Stimulated activated CD4-positive, alpha-beta T cell treated with anti-CD3 and anti-CD28 coated beads, Interleukin-12 subunit alpha, Interleukin-12 subunit beta, amount 100 ng/mL, for 24 hours (primary cell): Measurements from ENCODE around the gene GRAMD1A.
"Not testable (repeated sequence)": the region's sequence is repeated elsewhere in the genome, so short reads cannot be mapped to it uniquely, and the experiment has no call there.

Experiments used
- DNase-seq, 2 experiments: peaks; one replicate each; pipeline ENCODE4 v3.0.0-alpha.2; 2020; ENCODE audit warnings: low read depth in 2 of 2

GRAMD1A gene

DNA sequence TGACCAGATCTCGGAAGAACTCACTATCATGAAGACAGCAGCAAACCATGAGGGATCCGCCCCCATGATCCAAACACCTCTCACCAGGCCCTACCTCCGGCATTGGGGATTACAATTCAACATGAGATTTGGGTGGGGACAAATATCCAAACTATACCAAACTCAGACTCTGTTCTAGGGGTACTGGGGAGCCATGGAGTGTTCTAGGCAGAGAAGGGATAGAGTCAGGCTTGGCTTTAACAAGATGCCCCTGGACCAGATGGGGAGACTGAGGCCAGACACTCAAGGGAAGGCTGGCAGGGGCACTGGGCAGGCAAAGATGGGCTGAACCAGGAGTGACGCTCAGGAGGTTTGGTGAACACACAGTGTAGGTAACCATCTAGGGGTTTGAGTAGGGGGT lies 18.3 kb downstream of the GRAMD1A start:
- no peak for DNase-seq

DNA sequence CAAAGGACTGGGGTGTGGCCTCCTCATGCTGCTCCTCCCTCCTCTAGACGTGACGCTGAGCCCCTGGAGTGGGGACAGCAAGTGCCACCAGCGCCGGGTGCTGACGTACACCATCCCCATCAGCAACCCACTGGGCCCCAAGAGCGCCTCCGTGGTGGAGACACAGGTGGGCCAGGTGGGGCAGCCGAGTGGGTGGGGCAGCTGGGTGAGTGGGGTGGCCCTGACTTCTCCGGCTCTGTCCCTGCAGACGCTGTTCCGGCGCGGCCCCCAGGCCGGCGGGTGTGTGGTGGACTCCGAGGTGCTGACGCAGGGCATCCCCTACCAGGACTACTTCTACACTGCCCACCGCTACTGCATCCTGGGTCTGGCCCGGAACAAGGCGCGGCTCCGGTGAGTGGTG lies 19.0 kb downstream of the GRAMD1A start:
- DNase-seq, result no peak

- DNase-seq, result no peak
Measured at GRCh38 chr19:35021016-35021415, 20.9 kb downstream of the GRAMD1A start.

GRCh38 chr19:35021596-35021995 lies 21.5 kb downstream of the GRAMD1A start:
- DNase-seq, result no peak

GRCh38 chr19:35022460-35022859 lies 22.3 kb downstream of the GRAMD1A start:
- no peak for DNase-seq

- no peak for DNase-seq
Measured at GRCh38 chr19:35023428-35023827, 23.3 kb downstream of the GRAMD1A start.

GRCh38 chr19:35024095-35024494 lies 24.0 kb downstream of the GRAMD1A start:
- DNase-seq, result no peak

DNA sequence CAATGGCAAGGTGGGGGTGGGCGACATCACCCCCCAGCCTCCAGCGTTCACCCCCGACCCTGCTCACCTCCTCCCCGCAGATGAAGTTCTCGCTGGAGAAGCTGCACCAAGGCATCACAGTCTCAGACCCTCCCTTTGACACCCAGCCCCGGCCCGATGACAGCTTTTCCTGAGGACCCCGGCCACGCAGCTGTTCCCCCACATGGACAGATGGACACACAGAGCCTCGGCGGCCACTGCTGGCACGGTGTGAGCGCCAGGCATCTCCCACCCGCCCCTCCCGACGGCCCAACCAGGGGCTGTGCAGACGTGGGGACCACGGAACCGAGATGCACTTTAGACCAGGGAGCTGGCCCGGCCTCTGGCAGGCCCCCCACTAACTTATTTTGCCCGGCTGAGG lies 25.8 kb downstream of the GRAMD1A start:
- no peak for DNase-seq

DNA sequence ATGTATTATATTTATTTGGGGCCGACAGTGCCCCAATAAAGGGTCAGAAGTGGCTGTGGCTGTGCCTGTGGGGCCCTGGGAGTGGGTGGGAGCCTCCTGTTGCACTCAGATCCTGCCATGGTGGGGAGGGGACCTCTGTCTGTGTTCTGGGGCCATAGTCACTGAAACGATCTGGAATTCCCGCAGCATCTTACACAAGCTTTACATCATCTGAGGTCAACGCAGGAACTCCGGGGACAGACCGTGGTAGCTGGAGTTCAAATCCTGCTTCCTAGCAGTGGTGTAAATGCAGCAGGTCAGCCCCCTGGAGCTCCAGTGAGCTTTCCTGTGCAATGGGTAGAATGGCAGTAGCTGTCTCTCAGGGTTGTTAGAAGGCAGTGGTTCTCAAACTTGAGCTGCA lies 26.3 kb downstream of the GRAMD1A start:
- no peak for DNase-seq

DNA sequence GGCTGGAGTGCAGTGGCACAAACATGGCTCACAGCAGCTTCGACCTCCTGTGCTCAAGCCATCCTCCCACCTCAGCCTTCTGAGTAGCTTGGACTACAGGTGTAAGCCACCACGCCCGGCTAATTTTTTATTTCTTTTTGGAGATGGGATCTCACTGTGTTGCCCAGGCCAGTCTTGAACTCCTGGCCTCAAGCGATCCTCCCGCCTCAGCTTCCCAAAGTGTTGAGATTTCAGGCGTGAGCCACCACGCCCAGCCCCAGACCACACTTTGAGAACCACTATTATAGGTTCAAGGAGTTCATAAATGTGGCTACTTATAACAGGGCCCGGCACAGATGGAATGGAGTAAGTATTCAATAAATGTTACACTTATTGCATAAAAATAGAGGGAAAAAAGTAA lies 26.9 kb downstream of the GRAMD1A start:
- no peak for DNase-seq

- no peak for DNase-seq
Measured at GRCh38 chr19:35027851-35028599, 27.9 kb downstream of the GRAMD1A start.

- DNase-seq, result not testable (repeated sequence)
Measured at GRCh38 chr19:35028600-35028885, 28.4 kb downstream of the GRAMD1A start.

DNA sequence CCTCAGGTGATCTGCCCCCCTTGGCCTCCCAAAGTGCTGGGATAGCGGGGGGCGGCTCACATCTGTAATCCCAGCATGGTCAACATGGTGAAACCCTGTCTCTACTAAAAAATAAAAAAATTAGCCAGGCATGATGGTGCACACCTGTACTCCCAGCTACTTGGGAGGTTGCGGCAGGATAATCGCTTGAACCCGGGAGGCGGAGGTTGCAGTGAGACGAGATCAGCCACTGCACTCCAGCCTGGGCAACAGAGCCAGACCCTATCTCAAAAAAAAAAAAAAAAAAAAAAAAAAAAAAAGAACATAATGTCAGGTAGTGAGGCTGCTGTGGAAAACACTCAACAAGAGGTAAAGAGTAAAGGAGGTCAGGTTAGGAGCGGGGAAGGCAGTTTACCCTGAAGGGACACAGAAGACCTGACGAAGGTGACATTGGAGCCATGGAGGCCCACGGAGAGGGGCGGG lies 29.2 kb downstream of the GRAMD1A start:
- not testable (repeated sequence) for DNase-seq

DNA sequence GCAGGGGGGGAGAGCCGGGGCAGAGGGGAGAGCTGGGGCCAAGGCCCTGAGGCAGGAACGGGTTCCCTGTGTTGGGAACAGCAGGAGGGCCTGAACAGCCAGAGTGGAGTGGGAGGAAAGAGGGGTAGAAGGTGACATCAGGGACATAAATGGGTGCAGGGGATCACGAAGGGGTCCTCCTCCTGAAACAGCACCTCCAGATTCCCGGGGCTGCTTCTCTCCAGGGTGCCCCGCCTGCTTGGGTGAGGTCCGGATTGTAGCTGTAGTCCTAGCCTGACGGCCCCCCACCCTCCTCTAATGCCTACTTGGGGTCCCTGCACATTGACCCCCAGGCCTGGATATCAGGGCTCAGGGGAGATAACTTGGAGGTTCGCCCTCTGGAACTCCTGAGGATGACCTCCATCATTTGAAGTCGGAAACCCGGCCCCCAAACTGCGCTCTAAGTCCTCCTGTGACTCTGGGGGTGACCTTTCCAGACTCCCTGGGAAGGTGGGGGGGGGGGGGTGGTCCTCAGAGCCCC lies 29.7 kb downstream of the GRAMD1A start:
- no peak for DNase-seq

DNA sequence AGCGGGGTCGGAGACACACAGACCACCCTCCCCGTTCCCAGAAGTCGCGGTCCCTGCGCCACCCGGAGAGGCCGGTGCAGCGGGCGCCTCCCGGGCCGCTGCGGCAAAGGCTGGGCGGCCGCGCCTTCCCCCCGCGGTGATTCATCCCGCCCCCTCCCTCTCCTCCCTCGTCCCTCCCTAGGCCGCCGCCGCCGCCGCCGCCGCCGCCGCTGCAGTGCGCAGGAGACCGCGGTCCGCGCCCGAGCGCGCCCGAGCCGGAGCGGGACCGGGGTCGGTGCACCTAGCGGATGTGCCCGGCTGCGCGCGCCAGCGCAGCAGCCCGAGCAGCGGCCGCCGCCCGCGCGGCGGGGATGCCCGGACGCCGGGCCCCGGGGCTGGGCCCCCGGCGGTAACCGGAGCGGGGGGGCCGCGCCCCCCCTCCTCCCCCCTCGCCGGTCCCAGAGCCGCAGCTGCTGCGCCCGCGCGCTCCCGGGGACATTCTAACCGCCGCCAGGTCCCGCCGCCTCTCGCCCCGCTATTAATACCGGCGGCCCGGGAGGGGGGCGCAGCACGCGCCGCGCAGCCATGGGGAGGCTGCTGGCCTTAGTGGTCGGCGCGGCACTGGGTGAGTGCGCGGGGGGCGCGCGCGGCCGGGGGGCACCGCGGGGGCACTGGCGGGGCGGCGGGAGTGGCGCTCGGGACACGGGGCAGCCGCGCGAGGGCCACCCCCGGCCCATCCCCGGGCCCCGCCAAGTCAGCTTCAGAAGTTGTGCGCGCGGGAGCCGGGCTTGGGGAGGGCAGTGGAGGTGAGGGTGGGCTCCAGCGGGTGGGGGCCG lies 30.3 kb downstream of the GRAMD1A start, which contains the start of gene SCN1B:
TSS of gene SCN1B (plus strand) at position 214 of the 815 bp plus-strand sequence. CDS start at position 565, 351 bp downstream.
- peak; percentile 40 to 67 for DNase-seq

DNA sequence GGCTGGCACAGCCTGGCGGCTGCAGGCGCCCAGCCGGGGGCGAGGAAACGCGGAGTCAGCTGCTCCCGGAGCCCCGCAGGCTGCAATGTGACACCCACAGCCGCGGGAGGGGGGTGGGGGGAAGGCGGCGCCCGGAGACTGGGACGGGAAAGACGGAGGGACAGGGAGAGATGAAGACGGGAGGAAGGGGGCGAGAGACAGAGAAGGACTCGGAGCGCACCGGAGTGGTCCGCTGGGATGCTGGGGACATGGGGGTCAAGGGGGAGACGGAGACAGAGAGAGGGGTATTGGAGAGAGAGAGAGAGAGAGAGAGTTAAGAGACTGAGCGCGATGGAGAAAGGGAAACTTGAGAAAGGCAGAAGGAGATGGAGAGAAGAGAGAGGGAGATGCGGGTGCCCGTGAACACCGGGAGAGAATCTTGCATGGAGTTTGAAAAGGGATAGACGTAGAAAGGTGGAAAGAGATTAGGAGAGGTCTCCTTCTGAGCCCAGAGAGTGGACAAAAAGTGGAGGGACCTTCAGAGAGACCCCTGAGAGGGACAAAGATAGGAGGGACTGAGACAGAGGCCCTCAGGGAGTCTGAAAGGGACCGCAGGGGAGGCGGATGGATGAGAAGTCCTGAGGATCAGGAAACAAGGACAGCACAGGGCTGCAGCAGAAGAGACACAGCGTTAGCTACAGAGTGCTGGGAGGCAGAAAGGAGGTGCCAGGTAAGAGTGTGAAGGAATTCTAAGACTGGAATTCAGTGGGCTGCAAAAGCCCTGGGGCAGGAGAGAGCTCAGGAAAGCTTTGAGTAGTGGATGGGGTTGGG lies 31.2 kb downstream of the GRAMD1A start:
- no peak for DNase-seq

GRCh38 chr19:35032356-35032865 lies 32.3 kb downstream of the GRAMD1A start:
- DNase-seq, result no peak

- no peak for DNase-seq
Measured at GRCh38 chr19:35033067-35034004, 33.2 kb downstream of the GRAMD1A start.

DNA sequence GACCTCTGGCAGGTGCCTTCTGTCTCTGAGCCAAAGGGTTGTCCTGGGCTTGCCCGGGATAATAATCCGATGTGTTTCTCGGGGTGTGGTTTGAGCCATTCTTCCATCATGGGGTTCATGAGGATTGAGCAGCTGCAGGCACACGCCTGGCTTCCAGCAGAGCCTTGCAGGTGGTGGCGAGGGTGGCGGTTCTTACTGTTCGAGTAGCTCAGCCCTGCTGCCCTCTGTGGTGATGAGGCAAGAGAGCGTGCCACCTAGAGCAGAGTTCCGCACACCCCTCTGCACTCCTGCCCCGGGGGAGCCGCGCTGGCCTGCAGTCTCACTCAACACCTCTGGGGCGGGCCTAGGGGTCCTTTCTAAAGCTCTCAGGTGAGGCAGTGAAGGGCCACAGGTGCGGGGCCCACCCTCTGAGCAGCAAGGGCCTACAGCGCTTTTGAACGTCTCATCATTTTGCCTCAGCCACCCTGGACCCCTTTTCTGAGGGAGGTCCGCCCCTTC lies 33.9 kb downstream of the GRAMD1A start:
- no peak for DNase-seq

DNA sequence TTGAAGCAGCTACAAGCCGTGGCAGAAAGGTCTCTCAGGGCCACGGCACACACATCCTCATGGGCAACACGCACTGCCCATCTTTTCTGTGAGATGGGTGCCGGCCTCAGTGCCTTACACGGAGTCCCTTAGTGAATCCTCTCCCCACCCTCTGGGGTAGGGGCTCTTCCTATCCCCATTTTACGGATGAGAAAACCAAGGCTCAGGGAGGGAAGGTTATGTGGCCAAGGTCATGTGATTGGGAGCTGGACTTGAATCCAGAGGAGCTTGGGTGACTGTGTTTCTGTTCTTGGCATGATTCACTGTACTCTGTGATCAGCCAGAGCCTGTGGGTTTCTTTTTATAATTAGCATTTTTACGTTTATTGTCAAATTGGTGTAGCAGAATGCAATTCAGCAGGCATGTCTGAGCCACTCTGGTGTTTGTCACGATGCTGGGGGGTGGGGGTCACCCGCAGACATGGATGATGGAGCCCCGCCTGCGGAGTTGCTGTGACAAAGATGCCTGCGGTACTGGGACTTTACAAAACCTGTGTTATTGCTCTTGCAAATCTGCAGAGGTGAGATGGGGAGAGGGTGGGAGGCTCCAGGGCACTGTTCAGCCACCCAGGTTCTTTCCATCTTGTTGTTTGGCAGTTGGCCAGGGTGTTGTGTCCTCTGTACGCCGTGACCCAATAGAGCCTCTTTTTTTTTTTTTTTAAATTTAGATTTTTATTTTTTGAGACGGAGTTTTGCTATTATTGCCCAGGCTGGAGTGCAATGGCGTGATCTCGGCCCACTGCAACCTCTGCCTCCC lies 34.7 kb downstream of the GRAMD1A start:
- no peak for DNase-seq
